CD8-positive, alpha-beta memory T cell (primary cell): ENCODE data around the gene DUSP28. TPM values are rescaled to one million over a fixed set of nuclear protein-coding genes. Genes with fewer than 3 reads are reported as not detected.
A peak's percentile ranks its signal among the peaks of the same experiment; 100 is the strongest.

Source experiments
- CTCF ChIA-PET: fragments of 350-600 bp; sonication (Branson Sonifier 250); formaldehyde crosslinking; loops from one replicate; lab custom pipeline; 2021; ENCODE audit warnings: antibody characterized with exemption; lab: Charles Lee
- POLR2A ChIA-PET: fragments of 350-600 bp; sonication (Branson Sonifier 250); formaldehyde crosslinking; loops from one replicate; lab custom pipeline; 2021; ENCODE audit warnings: antibody characterized with exemption; lab: Charles Lee
- DNase-seq, 5 donors: peaks; one replicate each; pipeline versions ENCODE4 v3.0.0 to v3.0.0-alpha.2; 2020 to 2022; ENCODE audit warnings: mixed read lengths in 1 of 5
- H3K27ac ChIP-seq: one replicate; pipeline ENCODE4 v1.7.0; 2013; ENCODE audit warnings: low read depth, mild to moderate bottlenecking, low read length, moderate library complexity
- H3K27me3 ChIP-seq: 2 replicates; pipeline ENCODE4 v1.7.0; 2013; ENCODE audit warnings: low read length, mild to moderate bottlenecking; ENCODE audit not compliant: insufficient read depth, poor library complexity, severe bottlenecking
- H3K36me3 ChIP-seq: 2 replicates; pipeline ENCODE4 v1.7.0; 2013; ENCODE audit warnings: mild to moderate bottlenecking, low read length, moderate library complexity; ENCODE audit not compliant: insufficient read depth
- H3K4me1 ChIP-seq: 2 replicates; pipeline ENCODE4 v1.7.0; 2013; ENCODE audit warnings: mild to moderate bottlenecking, low read length, moderate library complexity; ENCODE audit not compliant: insufficient read depth
- H3K4me3 ChIP-seq: 2 replicates; pipeline ENCODE4 v1.7.0; 2013; ENCODE audit warnings: mild to moderate bottlenecking, low read length
- H3K9me3 ChIP-seq: 2 replicates; pipeline ENCODE4 v1.7.0; 2013; ENCODE audit warnings: mild to moderate bottlenecking, low read length
- H3K27ac Mint-ChIP-seq, 8 donors: one replicate each; pipeline ENCODE4 v1.8.0; 2020 to 2021; ENCODE audit warnings: mixed read lengths in 8 of 8, mild to moderate bottlenecking in 6 of 8, inconsistent platforms in 3 of 8, moderate library complexity in 3 of 8
- H3K27me3 Mint-ChIP-seq, 2 donors: one replicate each; pipeline ENCODE4 v1.8.0; 2020 to 2021; ENCODE audit warnings: mixed read lengths in 2 of 2, mild to moderate bottlenecking in 1 of 2, moderate library complexity in 1 of 2
- H3K36me3 Mint-ChIP-seq, 3 donors: one replicate each; pipeline ENCODE4 v1.8.0; 2020 to 2021; ENCODE audit warnings: mixed read lengths in 3 of 3, inconsistent platforms in 1 of 3, mild to moderate bottlenecking in 1 of 3
- H3K4me1 Mint-ChIP-seq, 3 donors: one replicate each; pipeline ENCODE4 v1.8.0; 2020 to 2021; ENCODE audit warnings: mixed read lengths in 3 of 3, inconsistent platforms in 1 of 3, mild to moderate bottlenecking in 1 of 3
- H3K4me3 Mint-ChIP-seq, 7 donors: one replicate each; pipeline ENCODE4 v1.8.0; 2020 to 2021; ENCODE audit warnings: mixed read lengths in 7 of 7, mild to moderate bottlenecking in 6 of 7, moderate library complexity in 4 of 7, inconsistent platforms in 2 of 7
- H3K9me3 Mint-ChIP-seq, 5 donors: one replicate each; pipeline ENCODE4 v1.8.0; 2020 to 2022; ENCODE audit warnings: mixed read lengths in 5 of 5, mild to moderate bottlenecking in 3 of 5, moderate library complexity in 2 of 5, inconsistent platforms in 1 of 5
- polyA plus RNA-seq: library from polyadenylated mRNA; unstranded; fragments of 300-500 nt; fragmentation: Illumina TruSeq; gene quantifications from one replicate; pipeline ENCODE4 v1.2.3, GENCODE V29; 2021
- total RNA-seq, 2 experiments: library from RNA; stranded (reverse); gene quantifications; one replicate each; pipeline ENCODE4 v1.2.3, GENCODE V29; 2021

DUSP28 gene
- 1 to 10 TPM; 7.0 TPM for total RNA-seq
- 22.0 TPM for polyA plus RNA-seq

GRCh38 chr2:240560084-240560479, at the start of gene DUSP28:
TSS of gene DUSP28 (plus strand) at chr2:240560357. CDS start at chr2:240560685, 328 bp downstream.
- H3K27ac Mint-ChIP-seq, result peak within 1 kb of the TSS; percentile 75 to 97 (median 91)
- CTCF ChIA-PET, result interaction anchor here (1.0 to 4.8 kb wide), 5 partner anchors 9 to 46 kb away, joined by 3 to 20 read pairs (median 14); partner anchors contain the start of gene CAPN10
- H3K9me3 Mint-ChIP-seq, result no peaks in the 10 kb centered on the region
- DNase-seq, result peak; percentile 84 to 92 (median 91)
- Histone ChIP-seq H3K4me1 (peaks cover 68% of the 10 kb centered on the region), H3K9me3 (no peaks in the 10 kb centered on the region), H3K27me3 (no peaks in the 10 kb centered on the region), H3K27ac (peak within 1 kb of the TSS; percentile 87), H3K4me3 (peak within 1 kb of the TSS; percentile 63), H3K36me3 (peaks cover 4% of the 10 kb centered on the region)
- POLR2A ChIA-PET, result interaction anchor here (0.7 to 2.4 kb wide), 5 partner anchors 26 to 589 kb away, joined by 3 to 42 read pairs (median 3); partner anchors contain the start of genes CAPN10 and PASK
- H3K27me3 Mint-ChIP-seq, result no peaks in the 10 kb centered on the region
- H3K36me3 Mint-ChIP-seq, result peaks cover 0 to 38% (median 7%) of the 10 kb centered on the region in 3 donors
- H3K4me3 Mint-ChIP-seq, result peak within 1 kb of the TSS; percentile 86 to 95 (median 90)
- H3K4me1 Mint-ChIP-seq, result peaks cover 66 to 86% (median 77%) of the 10 kb centered on the region in 3 donors

- H3K27me3 ChIP-seq, result no peaks in the 10 kb centered on the region
- H3K4me1 ChIP-seq, result peaks cover 11% of the 10 kb centered on the region
- H3K9me3 Mint-ChIP-seq, result no peaks in the 10 kb centered on the region
- H3K27ac ChIP-seq, result no peak overlapping the region
- no peaks in the 10 kb centered on the region for H3K9me3 ChIP-seq
- H3K4me1 Mint-ChIP-seq, result peaks cover 10 to 14% (median 12%) of the 10 kb centered on the region in 3 donors
- H3K4me3 Mint-ChIP-seq, result no peak overlapping the region
- POLR2A ChIA-PET, result no interaction called here
- DNase-seq, result no peak
- peaks cover 0 to 2% of the 10 kb centered on the region in 2 donors for H3K27me3 Mint-ChIP-seq
- no peak overlapping the region for H3K4me3 ChIP-seq
- no peaks in the 10 kb centered on the region for H3K36me3 ChIP-seq
- CTCF ChIA-PET, result no interaction called here
- no peak overlapping the region for H3K27ac Mint-ChIP-seq
- peaks cover 6 to 36% (median 10%) of the 10 kb centered on the region in 3 donors for H3K36me3 Mint-ChIP-seq
These were observed 49.5 kb upstream of the DUSP28 start for GRCh38 chr2:240510513-240511210.

- H3K4me1 ChIP-seq, result peaks cover 11% of the 10 kb centered on the region
- ChIA-PET CTCF (no interaction called here), POLR2A (no interaction called here)
- Mint-ChIP-seq H3K4me1 (peaks cover 10 to 14% (median 12%) of the 10 kb centered on the region in 3 donors), H3K27me3 (peaks cover 0 to 2% of the 10 kb centered on the region in 2 donors), H3K27ac (no peak overlapping the region), H3K36me3 (peaks cover 6 to 33% (median 9%) of the 10 kb centered on the region in 3 donors), H3K9me3 (no peaks in the 10 kb centered on the region), H3K4me3 (no peak overlapping the region)
- no peak overlapping the region for H3K27ac ChIP-seq
- H3K9me3 ChIP-seq, result no peaks in the 10 kb centered on the region
- no peak for DNase-seq
- no peak overlapping the region for H3K4me3 ChIP-seq
- no peaks in the 10 kb centered on the region for H3K36me3 ChIP-seq
- H3K27me3 ChIP-seq, result no peaks in the 10 kb centered on the region
These were observed 48.6 kb upstream of the DUSP28 start for GRCh38 chr2:240511351-240512108.

- ChIA-PET POLR2A (no interaction called here), CTCF (interaction anchor here (1.2 kb wide), 1 partner anchor 74 kb away, joined by 4 read pairs; the partner anchor contains the start of gene CAPN10)
- H3K4me3 ChIP-seq, result no peak overlapping the region
- H3K27me3 ChIP-seq, result no peaks in the 10 kb centered on the region
- H3K9me3 ChIP-seq, result no peaks in the 10 kb centered on the region
- Mint-ChIP-seq H3K4me3 (no peak overlapping the region), H3K9me3 (no peaks in the 10 kb centered on the region), H3K27ac (no peak overlapping the region), H3K36me3 (peaks cover 6 to 33% (median 9%) of the 10 kb centered on the region in 3 donors), H3K4me1 (peaks cover 10 to 14% (median 12%) of the 10 kb centered on the region in 3 donors), H3K27me3 (peaks cover 0 to 2% of the 10 kb centered on the region in 2 donors)
- no peak overlapping the region for H3K27ac ChIP-seq
- H3K36me3 ChIP-seq, result no peaks in the 10 kb centered on the region
- peaks cover 11% of the 10 kb centered on the region for H3K4me1 ChIP-seq
- no peak for DNase-seq
These were observed 48.1 kb upstream of the DUSP28 start for GRCh38 chr2:240512109-240512485.

- ChIA-PET CTCF (interaction anchor here (1.2 to 3.1 kb wide), 8 partner anchors 16 to 327 kb away, joined by 3 to 39 read pairs (median 10); partner anchors contain the start of gene CAPN10), POLR2A (no interaction called here)
- Mint-ChIP-seq H3K27me3 (peaks cover 0 to 2% of the 10 kb centered on the region in 2 donors), H3K9me3 (no peaks in the 10 kb centered on the region), H3K36me3 (peaks cover 6 to 31% (median 13%) of the 10 kb centered on the region in 3 donors), H3K27ac (no peak overlapping the region), H3K4me3 (no peak overlapping the region), H3K4me1 (peaks cover 10 to 14% (median 12%) of the 10 kb centered on the region in 3 donors)
- no peak for DNase-seq
- H3K27me3 ChIP-seq, result no peaks in the 10 kb centered on the region
- no peaks in the 10 kb centered on the region for H3K9me3 ChIP-seq
- no peak overlapping the region for H3K4me3 ChIP-seq
- no peaks in the 10 kb centered on the region for H3K36me3 ChIP-seq
- H3K4me1 ChIP-seq, result peaks cover 11% of the 10 kb centered on the region
- no peak overlapping the region for H3K27ac ChIP-seq
These were observed 47.3 kb upstream of the DUSP28 start for GRCh38 chr2:240512666-240513535.

GRCh38 chr2:240513549-240514287, 46.4 kb upstream of the DUSP28 start:
- Histone ChIP-seq H3K27ac (no peak overlapping the region), H3K4me1 (peaks cover 11% of the 10 kb centered on the region), H3K9me3 (no peaks in the 10 kb centered on the region), H3K27me3 (no peaks in the 10 kb centered on the region), H3K4me3 (no peak overlapping the region), H3K36me3 (no peaks in the 10 kb centered on the region)
- Mint-ChIP-seq H3K36me3 (peaks cover 2 to 25% (median 13%) of the 10 kb centered on the region in 3 donors), H3K27me3 (peaks cover 0 to 2% of the 10 kb centered on the region in 2 donors), H3K4me3 (peak overlapping the region in 3 of 7 donors; percentile 2 to 44 (median 43)), H3K4me1 (peaks cover 10 to 14% (median 12%) of the 10 kb centered on the region in 3 donors), H3K9me3 (no peaks in the 10 kb centered on the region), H3K27ac (peak overlapping the region; percentile 0 to 93 (median 86))
- POLR2A ChIA-PET, result interaction anchor here (1.0 to 1.7 kb wide), 5 partner anchors 18 to 73 kb away, joined by 3 to 8 read pairs (median 7); partner anchors contain the start of gene CAPN10
- peak; percentile 72 to 89 (median 77) for DNase-seq
- CTCF ChIA-PET, result interaction anchor here (0.6 to 3.1 kb wide), 38 partner anchors 10 to 688 kb away, joined by 3 to 39 read pairs (median 4); partner anchors contain the start of genes ANKMY1, CAPN10, DUSP28 and RNPEPL1
